Smooth muscle cell of the brain vasculature (primary cell): Measurements from ENCODE around the gene FGF14.

ENCODE experiments used
- DNase-seq: peaks from one replicate; pipeline ENCODE4 v3.0.0-alpha.2; 2012; ENCODE audit warnings: low read depth, low spot score

FGF14 gene

DNA sequence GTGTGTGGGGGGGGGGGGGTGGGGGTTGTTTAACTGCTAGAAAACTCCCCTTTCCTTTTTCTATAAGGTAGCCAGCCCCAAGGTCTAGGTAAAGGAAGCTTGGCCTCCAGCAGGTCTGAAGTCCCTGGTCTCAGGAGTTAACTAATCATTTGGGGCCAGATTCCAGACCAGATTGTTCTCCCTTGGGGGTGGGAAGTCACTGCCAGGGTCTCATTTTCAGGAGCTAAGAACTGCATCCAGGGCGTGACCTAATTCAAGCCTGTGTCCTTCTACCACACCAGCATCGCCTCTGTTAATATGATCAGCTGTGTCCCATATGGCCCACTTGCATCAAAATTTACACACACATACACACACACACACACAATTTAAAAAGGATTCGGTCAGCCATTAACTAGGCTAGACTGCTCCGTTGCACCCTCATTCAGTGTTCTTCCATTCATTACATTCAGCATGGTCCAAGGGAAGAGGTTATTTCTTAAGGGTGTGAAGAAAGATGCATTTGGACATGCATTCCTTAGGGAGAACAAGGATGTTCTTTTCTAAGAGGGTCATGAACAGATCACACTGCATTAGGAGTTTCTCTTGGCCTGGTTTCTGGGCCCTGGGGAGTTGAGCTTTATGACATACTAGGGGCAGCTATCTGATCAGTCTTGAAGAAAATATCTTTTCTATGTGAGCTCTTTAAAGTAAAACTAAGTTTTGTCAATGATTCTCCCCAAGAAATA is 91.0 kb downstream of the FGF14 start:
- DNase-seq: no peak

- no peak for DNase-seq
These were observed 92.7 kb downstream of the FGF14 start for GRCh38 chr13:102309110-102309509.

DNA sequence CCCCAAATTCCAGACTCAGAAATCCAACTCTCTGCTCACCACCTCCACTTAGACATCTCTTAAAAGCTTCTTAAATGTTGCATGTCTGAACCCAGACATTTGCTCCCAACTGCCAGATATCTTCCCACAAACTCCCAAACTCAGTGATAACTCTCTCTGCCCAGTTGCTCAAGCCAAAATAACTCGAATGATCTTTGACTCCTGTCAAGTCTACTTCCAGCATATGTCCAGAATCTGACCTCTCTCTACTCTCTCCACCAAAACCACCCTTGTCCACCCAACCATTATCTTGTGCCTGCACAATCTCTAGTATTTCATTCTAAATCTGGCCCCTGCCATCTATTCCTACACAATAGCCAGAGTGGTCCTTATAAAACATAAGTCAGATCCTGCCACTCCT is 99.3 kb downstream of the FGF14 start:
- no peak for DNase-seq

GRCh38 chr13:102300379-102300778 is 101.5 kb downstream of the FGF14 start:
- DNase-seq: no peak

DNA sequence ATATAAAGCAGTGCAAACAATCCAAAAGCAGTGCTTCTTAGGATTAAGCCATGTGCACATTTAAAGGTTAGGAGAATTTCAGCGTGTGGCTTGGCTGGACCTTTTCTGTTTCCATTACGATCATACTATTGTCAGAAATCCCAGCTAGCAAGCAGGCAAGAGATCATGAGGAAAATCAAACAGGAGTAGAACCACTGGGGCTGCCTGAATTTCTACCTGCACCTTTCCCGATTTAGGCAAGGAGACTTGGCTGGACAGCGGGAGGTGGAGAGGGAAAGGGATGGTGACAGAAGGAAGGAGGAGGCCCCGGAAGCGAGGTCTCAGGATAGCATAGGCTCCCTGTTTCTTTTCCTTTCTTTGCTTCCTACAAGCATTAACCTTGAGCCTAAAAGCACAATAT is 102.5 kb downstream of the FGF14 start:
- no peak for DNase-seq

GRCh38 chr13:102298051-102298450 is 103.8 kb downstream of the FGF14 start:
- no peak for DNase-seq

DNA sequence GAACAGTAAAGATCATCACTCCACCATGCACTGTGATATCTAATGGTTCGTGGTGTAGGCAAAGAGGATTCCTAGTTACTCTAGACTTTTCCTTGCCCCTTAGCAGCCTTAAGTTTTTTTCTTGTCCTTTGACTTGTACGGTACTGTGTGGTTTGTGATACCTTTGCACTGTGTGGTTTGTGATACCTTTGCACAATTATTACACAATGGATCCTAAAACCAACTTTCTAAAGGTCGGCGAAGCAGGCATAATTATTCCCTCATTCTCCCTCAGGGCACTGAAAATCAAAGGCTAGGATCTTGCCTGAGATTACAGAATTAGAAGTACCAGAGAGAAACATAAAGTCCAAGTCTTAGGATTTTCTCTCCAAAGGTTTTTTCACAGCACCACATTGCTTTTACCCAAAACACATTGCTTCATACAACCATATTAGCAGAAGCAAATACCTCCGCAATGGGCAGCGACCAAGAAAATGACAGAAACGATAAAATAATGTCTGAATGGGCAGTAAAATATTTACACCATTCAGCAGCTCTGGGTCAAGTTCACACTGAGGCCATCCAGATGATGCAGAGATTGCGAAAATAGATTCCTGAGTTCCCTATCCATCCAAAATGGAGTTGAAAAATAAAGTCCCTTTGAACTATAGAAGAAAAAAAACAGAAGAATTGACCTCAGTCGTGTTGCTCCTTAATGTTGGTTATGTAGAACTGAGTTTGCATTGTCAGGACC is 106.4 kb downstream of the FGF14 start:
- DNase-seq: no peak

- no peak for DNase-seq
These were observed 107.3 kb downstream of the FGF14 start for GRCh38 chr13:102294407-102295018.

DNA sequence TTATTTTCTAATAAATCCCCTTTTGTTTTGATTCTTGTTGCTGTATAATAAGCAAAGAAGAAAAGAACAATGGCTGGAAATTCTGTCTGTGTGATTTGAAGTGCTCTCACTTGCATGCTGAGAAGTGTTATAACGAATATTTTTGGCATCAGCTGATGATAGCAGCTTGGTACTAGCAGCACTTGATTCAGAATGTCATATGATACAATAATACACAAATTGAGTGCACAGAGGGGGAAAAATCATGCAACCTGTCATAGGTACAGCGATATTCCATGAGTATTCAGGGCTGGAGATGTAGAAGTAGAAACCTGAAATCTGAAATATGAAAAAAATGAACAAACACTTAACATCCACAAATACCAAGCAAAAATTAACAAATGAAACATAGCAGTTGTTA is 108.1 kb downstream of the FGF14 start:
- no peak for DNase-seq

DNA sequence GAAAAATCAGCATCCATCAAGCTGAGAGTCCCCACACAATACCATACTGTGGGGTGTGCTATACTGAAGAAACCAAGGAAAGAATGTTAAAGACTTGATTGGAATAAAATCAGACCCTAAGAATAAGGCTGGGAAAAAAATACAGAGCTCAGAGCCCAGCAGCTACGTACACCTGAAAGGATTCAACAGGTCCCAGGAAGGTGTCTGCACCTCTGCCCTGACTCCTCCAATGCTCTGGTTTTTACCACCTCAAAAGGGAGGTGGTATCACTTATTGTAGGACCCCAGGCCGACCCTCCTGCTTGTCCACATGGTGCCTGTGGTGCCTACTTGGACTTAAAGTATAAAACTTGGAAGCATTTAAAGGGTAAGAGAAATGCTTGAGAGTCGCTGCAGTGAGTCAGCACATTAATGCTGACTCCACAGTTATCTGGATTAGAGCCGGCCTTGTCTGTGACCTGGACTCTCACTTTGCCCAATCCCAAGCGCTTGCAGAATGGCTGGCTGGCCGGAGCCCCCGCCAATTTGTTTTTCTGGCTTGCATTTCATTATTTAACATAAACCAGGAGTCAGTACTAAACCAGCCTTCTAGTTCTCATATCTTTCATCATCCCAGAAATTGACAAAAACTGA is 110.1 kb downstream of the FGF14 start:
- DNase-seq: no peak

DNA sequence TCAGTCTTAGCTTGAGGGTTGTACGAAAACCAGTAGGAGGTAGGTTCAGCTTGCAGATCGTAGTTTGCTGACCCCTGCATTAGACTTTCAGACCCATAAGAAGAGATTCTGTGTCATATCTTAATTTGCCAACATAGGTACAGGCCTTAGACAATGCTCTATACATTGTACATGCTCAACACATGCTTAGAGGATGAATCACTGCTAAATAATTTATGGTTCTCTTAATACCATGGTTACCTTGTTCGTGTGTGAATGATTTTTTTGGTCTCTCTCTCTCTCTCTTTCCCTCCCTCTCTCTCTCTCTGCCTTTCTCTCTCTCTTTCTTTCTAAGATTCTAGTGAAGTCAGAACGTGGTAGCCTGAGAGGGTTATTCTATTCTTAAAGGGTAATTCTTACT is 112.2 kb downstream of the FGF14 start:
- no peak for DNase-seq

DNA sequence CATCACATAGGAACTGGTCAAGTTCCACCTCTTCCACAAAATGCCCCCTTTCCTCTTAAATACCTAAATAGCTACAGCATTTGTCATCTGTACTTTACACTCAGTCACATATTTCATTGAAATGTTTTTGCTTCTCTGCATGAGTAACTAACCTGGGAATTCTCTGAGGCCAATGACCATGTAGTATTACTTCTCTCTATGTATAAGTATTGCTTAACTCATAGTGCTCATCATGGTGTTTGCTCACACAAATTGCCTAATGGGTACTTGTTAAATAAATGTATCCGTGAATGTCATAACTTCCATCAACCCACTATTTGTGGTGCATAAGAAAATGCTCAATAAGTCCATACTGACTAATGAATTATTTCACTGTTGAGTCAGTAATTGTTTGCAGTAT is 115.5 kb downstream of the FGF14 start:
- DNase-seq: no peak

DNA sequence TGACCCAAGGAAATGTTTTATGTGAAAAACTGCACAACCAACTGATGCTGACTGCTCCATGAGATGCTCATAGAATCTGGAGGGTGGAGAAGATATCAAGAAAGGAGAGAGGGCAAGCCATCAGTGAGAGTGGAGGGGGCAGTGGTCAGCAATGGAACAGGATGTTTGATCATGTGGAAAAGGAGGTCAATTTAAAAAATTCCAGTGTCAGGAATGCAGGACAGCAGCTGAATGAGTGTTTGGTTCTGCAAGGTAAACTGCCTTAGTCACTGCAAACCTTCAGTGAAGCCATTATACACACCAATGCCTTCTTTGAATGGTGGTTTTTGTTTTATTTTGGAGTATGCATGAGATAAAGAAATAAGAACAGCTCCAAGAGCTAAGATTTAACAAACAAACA is 121.5 kb downstream of the FGF14 start:
- DNase-seq: no peak

GRCh38 chr13:102277286-102277685 is 124.6 kb downstream of the FGF14 start:
- DNase-seq: no peak

- DNase-seq: no peak
These were observed 125.4 kb downstream of the FGF14 start for GRCh38 chr13:102276404-102276803.

- no peak for DNase-seq
These were observed 125.9 kb downstream of the FGF14 start for GRCh38 chr13:102275969-102276368.

DNA sequence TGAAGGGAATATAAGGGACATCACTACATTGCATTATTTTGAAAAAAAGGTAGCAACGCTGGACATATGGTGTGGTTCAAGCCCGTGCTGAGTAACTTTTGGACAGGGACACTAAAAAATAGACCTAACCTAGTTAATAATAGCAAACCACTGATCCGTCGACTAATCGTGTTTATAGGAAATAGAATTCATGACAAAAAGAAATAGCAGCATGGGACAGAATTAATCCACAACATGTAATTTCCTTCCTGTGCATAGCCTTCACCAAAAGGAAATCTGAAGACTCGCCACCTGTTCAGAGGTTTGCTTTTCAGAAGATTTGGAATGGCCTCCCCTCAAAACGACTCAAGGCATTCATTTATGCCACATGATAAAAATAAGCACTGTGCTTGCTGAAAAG is 128.7 kb downstream of the FGF14 start:
- no peak for DNase-seq

DNA sequence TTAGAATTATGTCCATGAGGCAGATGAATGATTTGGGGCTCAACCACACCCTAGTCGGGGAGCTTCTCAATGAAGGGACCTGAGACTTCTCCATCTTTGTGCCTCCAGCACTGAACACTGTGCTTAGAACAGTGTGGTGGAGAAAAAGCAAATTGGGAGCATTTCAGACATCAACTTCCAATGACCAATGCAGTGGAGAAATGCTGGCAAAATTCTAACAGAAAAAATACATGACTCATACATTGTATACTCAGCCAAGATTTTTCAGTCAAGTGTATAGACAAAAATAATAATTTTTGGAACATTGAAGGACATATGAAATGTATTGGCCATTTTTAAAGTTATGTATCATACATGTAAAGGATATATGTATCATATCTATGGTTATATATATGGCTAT is 134.7 kb downstream of the FGF14 start:
- DNase-seq: no peak

GRCh38 chr13:102261809-102262208 is 140.0 kb downstream of the FGF14 start:
- no peak for DNase-seq

- DNase-seq: no peak
These were observed 140.5 kb downstream of the FGF14 start for GRCh38 chr13:102261316-102261715.

DNA sequence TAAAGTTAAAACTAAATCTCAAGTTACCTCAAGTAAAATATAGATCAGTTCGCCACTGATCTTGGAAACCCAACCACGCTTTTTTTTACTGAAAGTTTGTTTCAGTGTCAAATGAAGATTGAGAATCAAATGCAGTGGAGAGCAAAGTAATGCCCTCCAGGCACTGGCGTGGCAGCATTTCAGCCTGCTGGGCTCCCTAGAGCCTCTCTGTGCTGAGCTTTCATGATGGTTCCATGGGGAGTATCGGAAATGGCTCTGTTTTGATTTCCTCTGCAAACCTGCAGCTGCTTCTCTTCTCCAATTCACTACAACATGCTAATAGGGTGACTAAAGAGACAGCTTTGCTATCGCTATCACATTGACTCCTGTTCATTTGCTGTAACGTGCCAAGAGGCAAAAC is 141.6 kb downstream of the FGF14 start:
- DNase-seq: no peak

GRCh38 chr13:102255409-102255808 is 146.4 kb downstream of the FGF14 start:
- no peak for DNase-seq

DNA sequence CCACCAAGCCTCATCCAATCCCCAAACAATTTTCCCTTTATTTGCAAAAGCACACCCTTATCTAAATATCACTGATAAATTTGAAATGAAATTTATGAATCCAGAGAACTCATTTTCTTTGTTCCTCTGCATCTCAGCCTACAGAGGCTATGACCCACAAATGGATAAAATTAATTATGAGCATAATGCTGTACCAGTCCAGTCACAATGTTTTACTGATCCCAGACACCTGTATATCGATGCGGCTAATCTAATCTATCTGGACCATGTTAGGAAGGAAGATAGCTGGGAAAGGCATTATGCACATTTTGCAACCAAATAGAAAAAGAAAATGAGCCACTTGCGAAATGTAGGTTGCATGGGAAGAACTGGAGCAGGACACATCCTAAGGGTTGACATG is 150.0 kb downstream of the FGF14 start:
- no peak for DNase-seq
